H9 (cell line): ENCODE results near the gene SCIMP. TPM values are rescaled to one million over a fixed set of nuclear protein-coding genes. Genes with fewer than 3 reads are reported as not detected.

Experiments used
- DNase-seq: peaks from one replicate; pipeline ENCODE4 v3.0.0-alpha.2; 2017
- H2AFZ ChIP-seq: one replicate; pipeline ENCODE4 v1.6.1; 2013; ENCODE audit warnings: mild to moderate bottlenecking, low read length, control low read depth, moderate library complexity
- H2AK5ac ChIP-seq: 2 replicates; pipeline ENCODE4 v1.6.1; 2013; ENCODE audit warnings: low read length, control low read depth, mixed read lengths; ENCODE audit not compliant: insufficient read length
- H2BK120ac ChIP-seq: one replicate; pipeline ENCODE4 v1.6.1; 2013; ENCODE audit warnings: low read depth, mild to moderate bottlenecking, low read length, control low read depth, inconsistent platforms; ENCODE audit not compliant: poor library complexity, severe bottlenecking
- H2BK12ac ChIP-seq: 2 replicates; pipeline ENCODE4 v1.6.1; 2013; ENCODE audit warnings: low read length, control low read depth, mixed read lengths, low read depth; ENCODE audit not compliant: insufficient read length
- H2BK15ac ChIP-seq: 2 replicates; pipeline ENCODE4 v1.6.1; 2013; ENCODE audit warnings: low read depth, low read length, control low read depth
- H2BK20ac ChIP-seq: one replicate; pipeline ENCODE4 v1.6.1; 2013; ENCODE audit warnings: low read depth, mild to moderate bottlenecking, low read length, control low read depth, inconsistent platforms; ENCODE audit not compliant: poor library complexity, severe bottlenecking
- H2BK5ac ChIP-seq: 2 replicates; pipeline ENCODE4 v1.6.1; 2013; ENCODE audit warnings: low read length, control low read depth, mixed read lengths; ENCODE audit not compliant: insufficient read length
- H3K14ac ChIP-seq: 2 replicates; pipeline ENCODE4 v1.6.1; 2013; ENCODE audit warnings: low read length, control low read depth; ENCODE audit not compliant: insufficient read depth
- H3K18ac ChIP-seq: 2 replicates; pipeline ENCODE4 v1.6.1; 2013; ENCODE audit warnings: low read depth, mild to moderate bottlenecking, mixed read lengths, low read length, control low read depth; ENCODE audit not compliant: insufficient read length
- H3K23ac ChIP-seq: 2 replicates; pipeline ENCODE4 v1.6.1; 2013; ENCODE audit warnings: low read length, control low read depth, mixed read lengths, low read depth; ENCODE audit not compliant: insufficient read length
- H3K23me2 ChIP-seq: 2 replicates; pipeline ENCODE4 v1.6.1; 2013; ENCODE audit warnings: low read depth, mild to moderate bottlenecking, mixed read lengths, low read length, control low read depth; ENCODE audit not compliant: insufficient read length, poor library complexity, severe bottlenecking
- H3K27ac ChIP-seq: 2 replicates; pipeline ENCODE4 v1.5.1; 2013; ENCODE audit warnings: low read length, control low read depth, mixed read lengths, low read depth; ENCODE audit not compliant: insufficient read length
- H3K27me3 ChIP-seq: 2 replicates; pipeline ENCODE4 v1.6.1; 2013; ENCODE audit warnings: low read length, control low read depth, inconsistent platforms; ENCODE audit not compliant: insufficient read depth
- H3K4ac ChIP-seq: 2 replicates; pipeline ENCODE4 v1.6.1; 2013; ENCODE audit warnings: low read depth, mild to moderate bottlenecking, control low read depth, inconsistent platforms, low read length, moderate library complexity
- H3K4me1 ChIP-seq: 2 replicates; pipeline ENCODE4 v1.6.1; 2013; ENCODE audit warnings: low read length, control low read depth, inconsistent platforms; ENCODE audit not compliant: insufficient read depth
- H3K4me2 ChIP-seq: 2 replicates; pipeline ENCODE4 v1.6.1; 2013; ENCODE audit warnings: low read length, control low read depth, mixed read lengths; ENCODE audit not compliant: insufficient read length, insufficient read depth
- H3K56ac ChIP-seq: 2 replicates; pipeline ENCODE4 v1.6.1; 2013; ENCODE audit warnings: low read depth, mild to moderate bottlenecking, mixed read lengths, low read length, control low read depth; ENCODE audit not compliant: insufficient read length
- H3K79me1 ChIP-seq: 2 replicates; pipeline ENCODE4 v1.6.1; 2013; ENCODE audit warnings: low read depth, mild to moderate bottlenecking, moderate library complexity, low read length, control low read depth, inconsistent platforms; ENCODE audit not compliant: insufficient read depth, poor library complexity, severe bottlenecking
- H3K79me2 ChIP-seq: 2 replicates; pipeline ENCODE4 v1.6.1; 2013; ENCODE audit warnings: low read length, control low read depth, inconsistent platforms; ENCODE audit not compliant: insufficient read depth
- H3K9ac ChIP-seq: 2 replicates; pipeline ENCODE4 v1.6.1; 2013; ENCODE audit warnings: low read length, control low read depth, mixed read lengths; ENCODE audit not compliant: insufficient read length; ENCODE audit errors: extremely low read depth
- H3K9me3 ChIP-seq: one replicate; pipeline ENCODE4 v1.6.1; 2013; ENCODE audit warnings: low read depth, low read length, inconsistent platforms; ENCODE audit not compliant: control insufficient read depth
- H3T11ph ChIP-seq: one replicate; pipeline ENCODE4 v1.6.1; 2013; ENCODE audit warnings: mild to moderate bottlenecking, low read length, control low read depth, inconsistent platforms
- H4K20me1 ChIP-seq: one replicate; pipeline ENCODE4 v1.6.1; 2013; ENCODE audit not compliant: control insufficient read depth, insufficient read length, insufficient read depth
- H4K5ac ChIP-seq: 2 replicates; pipeline ENCODE4 v1.6.1; 2013; ENCODE audit warnings: low read depth, mild to moderate bottlenecking, mixed read lengths, low read length, control low read depth; ENCODE audit not compliant: insufficient read length
- H4K8ac ChIP-seq: replicated peaks from 2 replicates; pipeline ENCODE4 v1.6.1; 2013; ENCODE audit warnings: low read length, control low read depth, mixed read lengths, low read depth; ENCODE audit not compliant: insufficient read length
- H4K91ac ChIP-seq: 2 replicates; pipeline ENCODE4 v1.6.1; 2013; ENCODE audit warnings: low read depth, mild to moderate bottlenecking, moderate library complexity, mixed read lengths, low read length, control low read depth; ENCODE audit not compliant: insufficient read length
- H3K27ac Mint-ChIP-seq, 3 experiments: 2 replicates in 2 of 3; 3 replicates in 1 of 3; pipeline ENCODE4 v1.8.0; 2020 to 2021; ENCODE audit warnings: mixed read lengths in 3 of 3, mild to moderate bottlenecking in 1 of 3, moderate library complexity in 1 of 3
- H3K27me3 Mint-ChIP-seq: 2 replicates; pipeline ENCODE4 v1.8.0; 2021; ENCODE audit warnings: low read depth, mild to moderate bottlenecking, moderate library complexity, mixed read lengths
- H3K36me3 Mint-ChIP-seq, 3 experiments: 2 replicates in 2 of 3; 3 replicates in 1 of 3; pipeline ENCODE4 v1.8.0; 2020 to 2021; ENCODE audit warnings: low read depth in 3 of 3, mixed read lengths in 3 of 3; ENCODE audit not compliant: insufficient read depth in 1 of 3
- H3K4me1 Mint-ChIP-seq, 2 experiments: 2 replicates each; pipeline ENCODE4 v1.8.0; 2020; ENCODE audit warnings: mixed read lengths in 2 of 2
- H3K4me3 Mint-ChIP-seq, 2 experiments: 2 replicates in 1 of 2; 3 replicates in 1 of 2; pipeline ENCODE4 v1.8.0; 2020 to 2021; ENCODE audit warnings: mild to moderate bottlenecking in 2 of 2, mixed read lengths in 2 of 2, moderate library complexity in 1 of 2
- H3K9me3 Mint-ChIP-seq, 2 experiments: 2 replicates in 1 of 2; 3 replicates in 1 of 2; pipeline ENCODE4 v1.8.0; 2020; ENCODE audit warnings: mild to moderate bottlenecking in 2 of 2, mixed read lengths in 2 of 2, moderate library complexity in 1 of 2
- CTCF ChIP-seq: fragments of 200-600 bp; sonication (generic); conservative IDR thresholded peaks from 3 replicates; pipeline ENCODE4 v1.8.0; 2021; ENCODE audit warnings: antibody characterized with exemption, mild to moderate bottlenecking
- WGBS: extraction: QIAGEN DNeasy Blood & Tissue Kit; methylation state at CpG from one replicate; pipeline ENCODE4 v1.1.7; 2013; ENCODE audit warnings: missing lambda C conversion rate, low lambda C conversion rate, mixed read lengths; ENCODE audit not compliant: insufficient read length; ENCODE audit errors: extremely low coverage; 5-methylcytosine and 5-hydroxymethylcytosine counted together
- total RNA-seq: library from RNA; stranded (reverse); gene quantifications from 2 replicates; pipeline ENCODE4 v1.2.1, GENCODE V29; 2021

Gene SCIMP
- total RNA-seq, 1 experiment from 2014 or later = not detected

- WGBS = no CpG with 5 or more reads among the region's 2 CpGs
- peaks cover 2% of the 10 kb centered on the region; the same call in 1 of the 2 replicates for H3K27me3 Mint-ChIP-seq
- H3K36me3 Mint-ChIP-seq = no peaks in the 10 kb centered on the region
Observed at GRCh38 chr17:5200360-5200759, 34.3 kb downstream of the SCIMP start.

More at GRCh38 chr17:5200360-5200759, 34.3 kb downstream of the SCIMP start:
- Histone ChIP-seq H2BK15ac (no peak overlapping the region), H2BK20ac (no peak overlapping the region), H3K23me2 (no peaks in the 10 kb centered on the region), H3K18ac (no peak overlapping the region), H3K79me1 (no peaks in the 10 kb centered on the region), H4K5ac (no peak overlapping the region), H3K27ac (no peak overlapping the region), H3K23ac (no peak overlapping the region), H3K4me1 (no peaks in the 10 kb centered on the region), H4K20me1 (no peaks in the 10 kb centered on the region), H3K9ac (no peak overlapping the region), H2BK12ac (no peak overlapping the region), H3T11ph (no peak overlapping the region), H2BK5ac (no peak overlapping the region), H3K14ac (no peak overlapping the region), H3K9me3 (no peaks in the 10 kb centered on the region), H2AFZ (no peak overlapping the region), H4K91ac (no peak overlapping the region), H3K4me2 (no peak overlapping the region), H3K79me2 (no peaks in the 10 kb centered on the region), H4K8ac (no peak overlapping the region), H2AK5ac (no peak overlapping the region), H3K4ac (no peak overlapping the region), H2BK120ac (no peak overlapping the region), H3K56ac (no peak overlapping the region), H3K27me3 (no peaks in the 10 kb centered on the region)
- Mint-ChIP-seq H3K27ac (no peak overlapping the region), H3K9me3 (peaks cover 0 to 3% of the 10 kb centered on the region in 2 experiments; a peak in 2 of 5 replicates), H3K4me3 (no peak overlapping the region), H3K4me1 (no peaks in the 10 kb centered on the region)
- no peak for DNase-seq
- no peak for TF ChIP-seq CTCF
